ENCODE measurements around the gene NAV3. TPM values are rescaled to one million over a fixed set of nuclear protein-coding genes. Genes with fewer than 3 reads are reported as not detected.

NAV3 gene
- total RNA-seq, 2 donors from 2014 or later = 9.0 to 12.6 TPM

GRCh38 chr12:77947330-77947729 lies 116.6 kb downstream of the NAV3 start:
- no peak for DNase-seq (ENCODE audit: low spot score)
- Histone ChIP-seq H3K27me3 (replicated peaks; ENCODE audit: insufficient read depth) (no peaks in the 10 kb centered on the region), H3K4me3 (no peak overlapping the region), H3K36me3 (no peaks in the 10 kb centered on the region), H3K27ac (no peak overlapping the region), H3K4me1 (replicated peaks) (no peaks in the 10 kb centered on the region), H3K9me3 (no peaks in the 10 kb centered on the region)
- TF ChIP-seq CTCF (IDR thresholded peaks at IDR 0.05) = no peak
- TF ChIP-seq POLR2A (IDR thresholded peaks at IDR 0.05) = no peak
- TF ChIP-seq POLR2AphosphoS5 (IDR thresholded peaks at IDR 0.05) = no peak
- intact Hi-C loops (cut with DNase I) = no loop called here

- DNase-seq (ENCODE audit: low spot score) = no peak
- no peak overlapping the region for H3K27ac ChIP-seq
- H3K9me3 ChIP-seq = no peaks in the 10 kb centered on the region
- no peaks in the 10 kb centered on the region for H3K4me1 ChIP-seq (replicated peaks)
- intact Hi-C loops (cut with DNase I) = no loop called here
- H3K27me3 ChIP-seq (replicated peaks; ENCODE audit: insufficient read depth) = no peaks in the 10 kb centered on the region
- H3K36me3 ChIP-seq = no peaks in the 10 kb centered on the region
- no peak overlapping the region for H3K4me3 ChIP-seq
- no peak for TF ChIP-seq CTCF (IDR thresholded peaks at IDR 0.05)
- no peak for TF ChIP-seq POLR2AphosphoS5 (IDR thresholded peaks at IDR 0.05)
- TF ChIP-seq POLR2A (IDR thresholded peaks at IDR 0.05) = no peak
- 94% methylated on average over 1 of the region's 1 CpG for WGBS
These were observed 117.1 kb downstream of the NAV3 start for GRCh38 chr12:77947746-77948145.

- TF ChIP-seq POLR2A (IDR thresholded peaks at IDR 0.05) (no peak), POLR2AphosphoS5 (IDR thresholded peaks at IDR 0.05) (no peak), CTCF (IDR thresholded peaks at IDR 0.05) (no peak)
- intact Hi-C loops (cut with DNase I) = no loop called here
These were observed 119.2 kb downstream of the NAV3 start for GRCh38 chr12:77949943-77950342.

GRCh38 chr12:77953528-77954205 lies 123.0 kb downstream of the NAV3 start:
- 80% methylated on average over 7 of the region's 7 CpGs for WGBS
- H3K4me1 ChIP-seq (replicated peaks) = no peaks in the 10 kb centered on the region
- H3K27me3 ChIP-seq (replicated peaks; ENCODE audit: insufficient read depth) = no peaks in the 10 kb centered on the region
- no peaks in the 10 kb centered on the region for H3K9me3 ChIP-seq
- TF ChIP-seq POLR2AphosphoS5 (IDR thresholded peaks at IDR 0.05) (no peak), CTCF (IDR thresholded peaks at IDR 0.05) (no peak), POLR2A (IDR thresholded peaks at IDR 0.05) (no peak)
- intact Hi-C loops (cut with DNase I) = no loop called here
- no peaks in the 10 kb centered on the region for H3K36me3 ChIP-seq
- no peak overlapping the region for H3K27ac ChIP-seq
- DNase-seq (ENCODE audit: low spot score) = no peak
- H3K4me3 ChIP-seq = no peak overlapping the region

More at GRCh38 chr12:77949943-77950342, 119.2 kb downstream of the NAV3 start:
- no peak for DNase-seq (ENCODE audit: low spot score)
- Histone ChIP-seq H3K4me3 (no peak overlapping the region), H3K9me3 (no peaks in the 10 kb centered on the region), H3K36me3 (no peaks in the 10 kb centered on the region), H3K4me1 (replicated peaks) (no peaks in the 10 kb centered on the region), H3K27ac (no peak overlapping the region), H3K27me3 (replicated peaks; ENCODE audit: insufficient read depth) (no peaks in the 10 kb centered on the region)

GRCh38 chr12:77954206-77954555 lies 123.5 kb downstream of the NAV3 start:
- no peak for DNase-seq (ENCODE audit: low spot score)
- 74% methylated on average over 1 of the region's 1 CpG for WGBS
- Histone ChIP-seq H3K4me1 (replicated peaks) (no peaks in the 10 kb centered on the region), H3K36me3 (no peaks in the 10 kb centered on the region), H3K9me3 (no peaks in the 10 kb centered on the region), H3K27me3 (replicated peaks; ENCODE audit: insufficient read depth) (no peaks in the 10 kb centered on the region), H3K27ac (no peak overlapping the region), H3K4me3 (no peak overlapping the region)
- TF ChIP-seq CTCF (IDR thresholded peaks at IDR 0.05) (no peak), POLR2A (IDR thresholded peaks at IDR 0.05) (no peak), POLR2AphosphoS5 (IDR thresholded peaks at IDR 0.05) (no peak)
- intact Hi-C loops (cut with DNase I) = no loop called here

Measured in prostate gland (tissue), 2 donors.